ENCODE measurements around the gene SYT3. TPM values are rescaled to one million over a fixed set of nuclear protein-coding genes. Genes with fewer than 3 reads are reported as not detected.

Gene SYT3
- total and polyA plus RNA-seq, 2 of the 13 experiments (the other 11 are each of a cell fraction or from before 2014, with no cell fraction given) = not detected

DNA sequence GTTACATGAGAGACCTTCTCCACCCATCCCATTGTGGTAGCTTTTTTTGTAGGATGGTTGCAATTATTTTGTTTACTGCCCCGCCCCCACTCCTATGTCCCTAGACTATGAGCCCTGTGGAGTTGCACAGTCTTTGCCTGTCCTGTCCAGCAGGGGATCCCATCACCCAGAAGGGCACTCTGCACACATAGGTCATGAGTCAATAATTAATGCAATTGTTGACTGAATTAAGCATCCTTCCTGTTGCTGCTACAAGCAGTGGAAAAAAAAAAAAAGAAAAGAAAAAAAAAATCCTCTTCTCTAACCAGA is 23.8 kb upstream of the SYT3 start:
- H3K4me1 ChIP-seq (ENCODE audit: insufficient read depth, low read length) = no peaks in the 10 kb centered on the region
- intact Hi-C loops (cut with micrococcal nuclease; ENCODE audit: unreplicated experiment) (no loop called here), in situ Hi-C loops (cut with HindIII; ENCODE audit: extremely low pct_ligation_motif_present, low pct_unique_long_range_greater_than_20kb) (no loop called here)
- H4K20me1 ChIP-seq (ENCODE audit: insufficient read depth, low read length) = no peaks in the 10 kb centered on the region
- H3K4me3 ChIP-seq (replicated peaks in 1 of 3; ENCODE audit: insufficient read depth in 1 of 3, low read depth in 2 of 3, low read length in 3 of 3) = no peak overlapping the region
- CTCF ChIA-PET (ENCODE audit: low intra/inter-chr PET ratio, low total read pairs) = no interaction called here
- BruUV-seq (replicated peaks) = no TSS peak
- ATAC-seq (peak; percentile 75), FAIRE-seq (no peak), DNase-seq (ENCODE audit: low spot score) (peak; percentile 27)
- peaks cover 1 to 7% of the 10 kb centered on the region in 2 experiments; a peak in 3 of 5 replicates for H3K27me3 ChIP-seq (ENCODE audit: control insufficient read depth in 1 of 2, insufficient read depth in 2 of 2, low read length in 2 of 2)
- no peaks in the 10 kb centered on the region for H3K79me2 ChIP-seq (ENCODE audit: insufficient read depth, low read length)
- H3K4me2 ChIP-seq (ENCODE audit: low read depth, low read length) = no peak overlapping the region
- no peaks in the 10 kb centered on the region; the same call in 1 of the 2 replicates for H3K9me3 ChIP-seq (ENCODE audit: low read length)
- no peak overlapping the region for H3K9ac ChIP-seq (ENCODE audit: insufficient read depth, low read depth, low read length)
- WGBS (ENCODE audit: low lambda C conversion rate) = 0% methylated on average over 1 of the region's 1 CpG
- TF ChIP-seq, protein P1, sequence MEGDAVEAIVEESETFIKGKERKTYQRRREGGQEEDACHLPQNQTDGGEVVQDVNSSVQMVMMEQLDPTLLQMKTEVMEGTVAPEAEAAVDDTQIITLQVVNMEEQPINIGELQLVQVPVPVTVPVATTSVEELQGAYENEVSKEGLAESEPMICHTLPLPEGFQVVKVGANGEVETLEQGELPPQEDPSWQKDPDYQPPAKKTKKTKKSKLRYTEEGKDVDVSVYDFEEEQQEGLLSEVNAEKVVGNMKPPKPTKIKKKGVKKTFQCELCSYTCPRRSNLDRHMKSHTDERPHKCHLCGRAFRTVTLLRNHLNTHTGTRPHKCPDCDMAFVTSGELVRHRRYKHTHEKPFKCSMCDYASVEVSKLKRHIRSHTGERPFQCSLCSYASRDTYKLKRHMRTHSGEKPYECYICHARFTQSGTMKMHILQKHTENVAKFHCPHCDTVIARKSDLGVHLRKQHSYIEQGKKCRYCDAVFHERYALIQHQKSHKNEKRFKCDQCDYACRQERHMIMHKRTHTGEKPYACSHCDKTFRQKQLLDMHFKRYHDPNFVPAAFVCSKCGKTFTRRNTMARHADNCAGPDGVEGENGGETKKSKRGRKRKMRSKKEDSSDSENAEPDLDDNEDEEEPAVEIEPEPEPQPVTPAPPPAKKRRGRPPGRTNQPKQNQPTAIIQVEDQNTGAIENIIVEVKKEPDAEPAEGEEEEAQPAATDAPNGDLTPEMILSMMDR (CRISPR knock-in tag; IDR thresholded peaks at IDR 0.05) = 0 out of 2 replicates have a peak, but pooled peaks have one; percentile 3
- no peak for TF ChIP-seq GZF1 (CRISPR knock-in tag; IDR thresholded peaks at IDR 0.05)
- no peaks in the 10 kb centered on the region for H3K36me3 ChIP-seq (replicated peaks in 1 of 2; ENCODE audit: control insufficient read depth in 1 of 2, insufficient read depth in 2 of 2, low read length in 2 of 2)
- H3K27ac ChIP-seq (ENCODE audit: extremely low read length, insufficient read depth, low read length) = no peak overlapping the region
- no peak overlapping the region for H2AFZ ChIP-seq (ENCODE audit: low read length)
- POLR2A ChIA-PET = no interaction called here

DNA sequence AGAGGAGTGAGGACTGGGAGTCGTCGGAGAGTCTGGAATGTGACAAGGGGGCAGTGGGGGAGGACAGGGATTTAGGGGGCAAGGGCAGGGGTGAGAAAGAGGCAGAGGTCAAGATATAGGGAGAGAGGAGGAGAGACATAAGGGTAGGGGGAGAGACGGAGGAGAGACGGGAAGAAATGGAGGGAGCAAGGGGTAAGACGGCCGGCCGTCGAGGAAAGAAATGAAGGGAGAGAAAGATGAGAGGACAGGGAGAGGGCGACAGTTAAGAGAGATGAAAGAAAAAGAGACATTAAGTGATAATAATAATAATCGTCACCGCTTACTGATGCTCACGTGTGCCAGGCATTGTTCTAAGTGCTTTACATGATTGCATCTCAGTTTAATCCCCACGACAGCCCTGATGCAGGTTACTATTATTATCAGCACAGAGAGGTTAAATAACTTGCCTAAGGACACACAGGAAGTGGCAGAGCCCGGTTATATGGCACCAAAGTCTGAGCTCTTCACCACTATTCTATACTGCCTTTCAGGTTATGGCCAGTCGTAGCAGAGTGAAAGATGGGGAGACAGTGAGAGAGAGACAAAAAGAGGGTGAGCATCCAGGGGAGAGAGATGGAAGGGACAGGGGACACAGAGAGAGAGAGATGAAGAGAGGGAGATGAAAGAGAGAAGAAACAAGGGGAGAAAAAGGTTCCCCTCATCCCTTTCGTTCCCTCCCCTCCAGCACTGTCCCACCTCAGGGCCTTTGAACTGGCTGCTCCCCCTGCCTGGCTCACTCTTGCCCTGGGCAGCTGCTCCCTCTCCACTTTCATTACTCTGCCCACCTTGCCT is 23.2 kb upstream of the SYT3 start:
- no peak for FAIRE-seq
- no peaks in the 10 kb centered on the region for H3K79me2 ChIP-seq (ENCODE audit: insufficient read depth, low read length)
- in situ Hi-C loops (cut with HindIII; ENCODE audit: extremely low pct_ligation_motif_present, low pct_unique_long_range_greater_than_20kb) = no loop called here
- no TSS peak for BruUV-seq (replicated peaks)
- 39% methylated on average over 16 of the region's 16 CpGs for WGBS (ENCODE audit: low lambda C conversion rate)
- H3K4me3 ChIP-seq (replicated peaks in 1 of 3; ENCODE audit: insufficient read depth in 1 of 3, low read depth in 2 of 3, low read length in 3 of 3) = no peak overlapping the region
- no peak overlapping the region for H3K9ac ChIP-seq (ENCODE audit: insufficient read depth, low read depth, low read length)
- no peak for DNase-seq (ENCODE audit: low spot score)
- H3K4me2 ChIP-seq (ENCODE audit: low read depth, low read length) = no peak overlapping the region
- POLR2A ChIA-PET = no interaction called here
- no peak overlapping the region for H2AFZ ChIP-seq (ENCODE audit: low read length)
- CTCF ChIA-PET (ENCODE audit: low intra/inter-chr PET ratio, low total read pairs) = no interaction called here
- no peaks in the 10 kb centered on the region; the same call in 1 of the 2 replicates for H3K9me3 ChIP-seq (ENCODE audit: low read length)
- peaks cover 1 to 7% of the 10 kb centered on the region in 2 experiments; a peak in 3 of 5 replicates for H3K27me3 ChIP-seq (ENCODE audit: control insufficient read depth in 1 of 2, insufficient read depth in 2 of 2, low read length in 2 of 2)
- intact Hi-C loops (cut with micrococcal nuclease; ENCODE audit: unreplicated experiment) = no loop called here
- no peaks in the 10 kb centered on the region for H3K36me3 ChIP-seq (replicated peaks in 1 of 2; ENCODE audit: control insufficient read depth in 1 of 2, insufficient read depth in 2 of 2, low read length in 2 of 2)
- no peak for ATAC-seq
- no peak overlapping the region for H3K27ac ChIP-seq (ENCODE audit: extremely low read length, insufficient read depth, low read length)
- no peaks in the 10 kb centered on the region for H4K20me1 ChIP-seq (ENCODE audit: insufficient read depth, low read length)
- no peaks in the 10 kb centered on the region for H3K4me1 ChIP-seq (ENCODE audit: insufficient read depth, low read length)
- TF ChIP-seq ZNF143 (CRISPR knock-in tag; IDR thresholded peaks at IDR 0.05) (no peak), KDM5A (IDR thresholded peaks at IDR 0.05; ENCODE audit: borderline replicate concordance, low read length) (no peak), ZNF563 (CRISPR knock-in tag; IDR thresholded peaks at IDR 0.05) (no peak), AGO1 (IDR thresholded peaks at IDR 0.05; ENCODE audit: low read depth, low read length, poor library complexity, severe bottlenecking) (no peak), NFE2 (CRISPR knock-in tag; IDR thresholded peaks at IDR 0.05) (no peak), ZNF816 (CRISPR knock-in tag; IDR thresholded peaks at IDR 0.05; ENCODE audit: borderline replicate concordance) (no peak), ELF3 (CRISPR knock-in tag; IDR thresholded peaks at IDR 0.05) (no peak), PAX8 (CRISPR knock-in tag; IDR thresholded peaks at IDR 0.05; ENCODE audit: borderline replicate concordance) (no peak), EZH2 (conservative IDR thresholded peaks at IDR 0.05; ENCODE audit: low read depth, low read length) (no peak), ZNF180 (CRISPR knock-in tag; IDR thresholded peaks at IDR 0.05; ENCODE audit: borderline replicate concordance, low read depth) (no peak)
- TF ChIP-seq, protein P2, sequence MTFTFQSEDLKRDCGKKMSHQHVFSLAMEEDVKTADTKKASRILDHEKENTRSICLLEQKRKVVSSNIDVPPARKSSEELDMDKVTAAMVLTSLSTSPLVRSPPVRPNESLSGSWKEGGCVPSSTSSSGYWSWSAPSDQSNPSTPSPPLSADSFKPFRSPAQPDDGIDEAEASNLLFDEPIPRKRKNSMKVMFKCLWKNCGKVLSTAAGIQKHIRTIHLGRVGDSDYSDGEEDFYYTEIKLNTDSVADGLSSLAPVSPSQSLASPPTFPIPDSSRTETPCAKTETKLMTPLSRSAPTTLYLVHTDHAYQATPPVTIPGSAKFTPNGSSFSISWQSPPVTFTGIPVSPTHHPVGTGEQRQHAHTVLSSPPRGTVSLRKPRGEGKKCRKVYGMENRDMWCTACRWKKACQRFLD (CRISPR knock-in tag; IDR thresholded peaks at IDR 0.05; ENCODE audit: borderline replicate concordance) = no peak
- TF ChIP-seq, protein P3, sequence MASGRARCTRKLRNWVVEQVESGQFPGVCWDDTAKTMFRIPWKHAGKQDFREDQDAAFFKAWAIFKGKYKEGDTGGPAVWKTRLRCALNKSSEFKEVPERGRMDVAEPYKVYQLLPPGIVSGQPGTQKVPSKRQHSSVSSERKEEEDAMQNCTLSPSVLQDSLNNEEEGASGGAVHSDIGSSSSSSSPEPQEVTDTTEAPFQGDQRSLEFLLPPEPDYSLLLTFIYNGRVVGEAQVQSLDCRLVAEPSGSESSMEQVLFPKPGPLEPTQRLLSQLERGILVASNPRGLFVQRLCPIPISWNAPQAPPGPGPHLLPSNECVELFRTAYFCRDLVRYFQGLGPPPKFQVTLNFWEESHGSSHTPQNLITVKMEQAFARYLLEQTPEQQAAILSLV (CRISPR knock-in tag; IDR thresholded peaks at IDR 0.05; ENCODE audit: borderline replicate concordance) = no peak

Measured in HepG2 (cell line).